NCI-H345 (cell line): ENCODE measurements around the gene CDA.

ENCODE experiments used
- DNase-seq: peaks from one replicate; lab custom pipeline; 2025; lab: John Stamatoyannopoulos, UW

The CDA gene

GRCh38 chr1:20615946-20616846 is 27.3 kb downstream of the CDA start:
- no peak for DNase-seq

GRCh38 chr1:20616847-20617487 is 28.1 kb downstream of the CDA start:
- no peak for DNase-seq

- DNase-seq: no peak
Measured at GRCh38 chr1:20618550-20618949, 29.7 kb downstream of the CDA start.

- no peak for DNase-seq
Measured at GRCh38 chr1:20619999-20620398, 31.1 kb downstream of the CDA start.

- DNase-seq: no peak
Measured at GRCh38 chr1:20621012-20621411, 32.1 kb downstream of the CDA start.

GRCh38 chr1:20624709-20625108 is 35.8 kb downstream of the CDA start:
- no peak for DNase-seq

GRCh38 chr1:20625176-20626097 is 36.5 kb downstream of the CDA start:
- no peak for DNase-seq

GRCh38 chr1:20626098-20626427 is 37.2 kb downstream of the CDA start:
- DNase-seq: no peak

- DNase-seq: no peak
Measured at GRCh38 chr1:20626524-20626923, 37.6 kb downstream of the CDA start.

- no peak for DNase-seq
Measured at GRCh38 chr1:20630729-20631128, 41.8 kb downstream of the CDA start.

- DNase-seq: no peak
Measured at GRCh38 chr1:20632386-20632785, 43.5 kb downstream of the CDA start.

- peak; percentile 89 for DNase-seq
Measured at GRCh38 chr1:20633190-20634064, 44.5 kb downstream of the CDA start, which contains the start of gene PINK1. PINK1 (plus strand) TSS chr1:20633458; CDS start chr1:20633549, 91 bp downstream.

GRCh38 chr1:20634065-20634593 is 45.2 kb downstream of the CDA start:
- peak; percentile 44 for DNase-seq

- DNase-seq: peak; percentile 75
Measured at GRCh38 chr1:20634594-20635084, 45.7 kb downstream of the CDA start.

GRCh38 chr1:20636785-20637347 is 48.0 kb downstream of the CDA start:
- no peak for DNase-seq

GRCh38 chr1:20640183-20640597 is 51.3 kb downstream of the CDA start:
- peak; percentile 69 for DNase-seq

GRCh38 chr1:20641975-20642374 is 53.1 kb downstream of the CDA start:
- no peak for DNase-seq

GRCh38 chr1:20643080-20643479 is 54.2 kb downstream of the CDA start:
- DNase-seq: no peak

GRCh38 chr1:20644416-20644815 is 55.5 kb downstream of the CDA start:
- DNase-seq: no peak

- DNase-seq: no peak
Measured at GRCh38 chr1:20645414-20645813, 56.5 kb downstream of the CDA start.

- no peak for DNase-seq
Measured at GRCh38 chr1:20648438-20648837, 59.5 kb downstream of the CDA start.
